AG04449 (cell line): ENCODE data around the gene UGT3A2.
A peak's percentile ranks its signal among the peaks of the same experiment; 100 is the strongest.

Experiments
- CTCF ChIA-PET: fragments of 350-600 bp; formaldehyde crosslinking; extraction: SDS; loops from one replicate; lab custom pipeline; 2021; ENCODE audit warnings: antibody characterized with exemption; lab: Yijun Ruan, JAX
- POLR2A ChIA-PET: fragments of 400-600, 350-600 bp; formaldehyde crosslinking; extraction: SDS; loops from one replicate; lab custom pipeline; 2020; ENCODE audit warnings: antibody characterized with exemption, inconsistent platforms; lab: Yijun Ruan, JAX
- DNase-seq: peaks from one replicate; pipeline ENCODE4 v3.0.0-alpha.2; 2010; ENCODE audit warnings: low read depth, low spot score
- H3K4me3 ChIP-seq: 2 replicates; pipeline ENCODE4 v1.5.1; 2011; ENCODE audit warnings: low read depth, mild to moderate bottlenecking, control low read depth, low read length
- CTCF ChIP-seq: IDR thresholded peaks from one replicate; pipeline ENCODE4 v1.5.1; 2011; ENCODE audit warnings: mild to moderate bottlenecking, moderate library complexity, low read length, control low read depth, inconsistent platforms; ENCODE audit not compliant: insufficient read depth; ENCODE audit errors: missing control alignments

UGT3A2 gene

GRCh38 chr5:36089989-36090388 lies 23.3 kb upstream of the UGT3A2 start:
- POLR2A ChIA-PET = no interaction called here
- no peak overlapping the region for H3K4me3 ChIP-seq
- TF ChIP-seq CTCF = peak; percentile 49
- CTCF ChIA-PET = interaction anchor here (0.9 to 4.3 kb wide), 3 partner anchors 10 to 88 kb away, joined by 3 to 33 read pairs (median 3); no protein-coding TSS in a partner anchor
- no peak for DNase-seq

- DNase-seq = no peak
- CTCF ChIA-PET = interaction anchor here (0.6 to 3.7 kb wide), 40 partner anchors 10 to 1117 kb away, joined by 3 to 33 read pairs (median 5); partner anchors contain the start of genes LMBRD2, NADK2, RANBP3L and SKP2
- POLR2A ChIA-PET = interaction anchor here (0.6 kb wide), 1 partner anchor 123 kb away, joined by 3 read pairs; no protein-coding TSS in a partner anchor
- H3K4me3 ChIP-seq = no peak overlapping the region
- TF ChIP-seq CTCF = peak; percentile 58
These were observed 12.6 kb upstream of the UGT3A2 start for GRCh38 chr5:36079200-36079781.

- no peak overlapping the region for H3K4me3 ChIP-seq
- ChIA-PET CTCF (interaction anchor here (0.6 to 3.7 kb wide), 33 partner anchors 9 to 1116 kb away, joined by 3 to 33 read pairs (median 7); partner anchors contain the start of genes LMBRD2, NADK2, RANBP3L and SKP2), POLR2A (interaction anchor here (0.6 kb wide), 1 partner anchor 124 kb away, joined by 3 read pairs; no protein-coding TSS in a partner anchor)
- DNase-seq = no peak
- no peak for TF ChIP-seq CTCF
These were observed 11.7 kb upstream of the UGT3A2 start for GRCh38 chr5:36078430-36078829.

- CTCF ChIA-PET = interaction anchor here (1.3 to 2.4 kb wide), 3 partner anchors 11 to 622 kb away, joined by 4 to 8 read pairs (median 5); no protein-coding TSS in a partner anchor
- POLR2A ChIA-PET = no interaction called here
- peak; percentile 17 for TF ChIP-seq CTCF
- no peak for DNase-seq
- H3K4me3 ChIP-seq = no peak overlapping the region
These were observed 7.0 kb upstream of the UGT3A2 start for GRCh38 chr5:36073595-36074216.

GRCh38 chr5:36070687-36071571 lies 4.2 kb upstream of the UGT3A2 start:
- no peak for TF ChIP-seq CTCF
- H3K4me3 ChIP-seq = no peak overlapping the region
- ChIA-PET CTCF (interaction anchor here (2.0 kb wide), 1 partner anchor 8 kb away, joined by 12 read pairs; no protein-coding TSS in a partner anchor), POLR2A (no interaction called here)
- no peak for DNase-seq
